Ramos (cell line): ENCODE measurements around the gene BSG.

ENCODE experiments used
- in situ Hi-C: fragments of 300-500 bp; cut with MboI; formaldehyde crosslinking; loops from one replicate; pipeline ENCODE4 v1.14.3; 2022; ENCODE audit warnings: low sequenced_read_pairs; ENCODE audit not compliant: unreplicated experiment

Gene BSG

GRCh38 chr19:584240-585001 lies 12.0 kb downstream of the BSG start:
- in situ Hi-C loops = loop anchor here (10.0 kb wide), 1 partner anchor 150 kb away; no protein-coding TSS in a partner anchor

GRCh38 chr19:585146-585545 lies 12.8 kb downstream of the BSG start:
- in situ Hi-C loops = loop anchor here (10.0 kb wide), 1 partner anchor 150 kb away; no protein-coding TSS in a partner anchor

GRCh38 chr19:585551-586110 lies 13.2 kb downstream of the BSG start:
- in situ Hi-C loops = loop anchor here (10.0 kb wide), 1 partner anchor 149 kb away; no protein-coding TSS in a partner anchor

- in situ Hi-C loops = loop anchor here (10.0 kb wide), 1 partner anchor 147 kb away; no protein-coding TSS in a partner anchor
These were observed 15.8 kb downstream of the BSG start for GRCh38 chr19:588093-588740.

- in situ Hi-C loops = loop anchor here (10.0 kb wide), 1 partner anchor 146 kb away; no protein-coding TSS in a partner anchor
These were observed 16.6 kb downstream of the BSG start for GRCh38 chr19:588741-589692.

GRCh38 chr19:589693-590395 lies 17.4 kb downstream of the BSG start, which contains the start of gene HCN2:
HCN2 (plus strand) TSS chr19:589881; CDS start chr19:589946, 65 bp downstream.
- in situ Hi-C loops = loop anchor here (10.0 kb wide), 1 partner anchor 145 kb away; no protein-coding TSS in a partner anchor

GRCh38 chr19:590396-590745 lies 18.0 kb downstream of the BSG start:
- in situ Hi-C loops = no loop called here

GRCh38 chr19:590750-591098 lies 18.3 kb downstream of the BSG start:
- in situ Hi-C loops = no loop called here

- in situ Hi-C loops = no loop called here
These were observed 18.9 kb downstream of the BSG start for GRCh38 chr19:591099-591958.

GRCh38 chr19:592101-592500 lies 19.7 kb downstream of the BSG start:
- in situ Hi-C loops = no loop called here

GRCh38 chr19:593055-593454 lies 20.7 kb downstream of the BSG start:
- in situ Hi-C loops = no loop called here

- in situ Hi-C loops = no loop called here
These were observed 21.1 kb downstream of the BSG start for GRCh38 chr19:593505-593904.

- in situ Hi-C loops = no loop called here
These were observed 22.0 kb downstream of the BSG start for GRCh38 chr19:594265-594870.

- in situ Hi-C loops = no loop called here
These were observed 23.2 kb downstream of the BSG start for GRCh38 chr19:595326-596262.

- in situ Hi-C loops = no loop called here
These were observed 23.9 kb downstream of the BSG start for GRCh38 chr19:596263-596655.

- in situ Hi-C loops = no loop called here
These were observed 25.3 kb downstream of the BSG start for GRCh38 chr19:597406-598315.
